IMR-90 (cell line): ENCODE results near the gene SRSF7. TPM values are rescaled to one million over a fixed set of nuclear protein-coding genes. Genes with fewer than 3 reads are reported as not detected.

Source experiments
- ATAC-seq: fragments of 200-7000 bp; cut with Tn5 transposase; 2 replicates; pipeline ENCODE4 v1.9.1; 2020; ENCODE audit warnings: low read depth, mild to moderate bottlenecking, moderate library complexity
- BruUV-seq: library from RNA; stranded (reverse); fragments of 400-500 nt; replicated peaks from 2 replicates; lab custom pipeline; 2021; lab: Mats Ljungman, UMichigan
- CTCF ChIA-PET: fragments of 300-600 bp; formaldehyde crosslinking; extraction: SDS; loops from one replicate; lab custom pipeline; 2021; ENCODE audit warnings: antibody characterized with exemption; lab: Yijun Ruan, JAX
- POLR2A ChIA-PET: fragments of 300-600 bp; sonication (Branson Sonifier 250); formaldehyde crosslinking; loops from one replicate; lab custom pipeline; 2022; ENCODE audit warnings: antibody characterized with exemption; ENCODE audit not compliant: unreplicated experiment; lab: Charles Lee
- DNase-seq: peaks from one replicate; pipeline ENCODE4 v3.0.0; 2013
- H2AFZ ChIP-seq: replicated peaks from 2 replicates; pipeline ENCODE3; 2013; ENCODE audit warnings: low read length, mild to moderate bottlenecking; ENCODE audit not compliant: poor library complexity
- H2AK5ac ChIP-seq: 2 replicates; pipeline ENCODE4 v1.6.1; 2013; ENCODE audit warnings: low read depth, low read length, inconsistent platforms
- H2AK9ac ChIP-seq: replicated peaks from 2 replicates; pipeline ENCODE3; 2013; ENCODE audit warnings: mild to moderate bottlenecking, low read depth, low read length, moderate library complexity; ENCODE audit not compliant: poor library complexity
- H2BK120ac ChIP-seq: 2 replicates; pipeline ENCODE4 v1.6.1; 2013; ENCODE audit warnings: low read depth, low read length, inconsistent platforms
- H2BK15ac ChIP-seq: 3 replicates; pipeline ENCODE4 v1.6.1; 2013; ENCODE audit warnings: low read depth, low read length, inconsistent platforms
- H2BK20ac ChIP-seq: 2 replicates; pipeline ENCODE4 v1.6.1; 2013; ENCODE audit warnings: low read depth, mild to moderate bottlenecking, inconsistent platforms, low read length, moderate library complexity
- H2BK5ac ChIP-seq: 2 replicates; pipeline ENCODE4 v1.6.1; 2013; ENCODE audit warnings: mild to moderate bottlenecking, low read depth, low read length, inconsistent platforms; ENCODE audit not compliant: poor library complexity, severe bottlenecking
- H3K14ac ChIP-seq: replicated peaks from 2 replicates; pipeline ENCODE4 v1.6.1; 2013; ENCODE audit warnings: low read depth, low read length, inconsistent platforms
- H3K18ac ChIP-seq: 2 replicates; pipeline ENCODE4 v1.6.1; 2013; ENCODE audit warnings: low read depth, low read length, control low read depth
- H3K23ac ChIP-seq: 2 replicates; pipeline ENCODE4 v1.6.1; 2013; ENCODE audit warnings: low read depth, low read length, inconsistent platforms
- H3K27ac ChIP-seq: 2 replicates; pipeline ENCODE4 v1.5.1; 2013; ENCODE audit warnings: mild to moderate bottlenecking, control low read depth, low read length; ENCODE audit not compliant: insufficient read depth
- H3K27me3 ChIP-seq: 2 replicates; pipeline ENCODE4 v1.6.1; 2013; ENCODE audit warnings: low read length; ENCODE audit not compliant: control insufficient read depth, insufficient read depth
- H3K36me3 ChIP-seq: 2 replicates; pipeline ENCODE4 v1.6.1; 2013; ENCODE audit warnings: low read length, mixed read lengths; ENCODE audit not compliant: control insufficient read depth, insufficient read depth
- H3K4ac ChIP-seq: 2 replicates; pipeline ENCODE4 v1.6.1; 2013; ENCODE audit warnings: low read depth, low read length, inconsistent platforms
- H3K4me1 ChIP-seq: 2 replicates; pipeline ENCODE4 v1.6.1; 2013; ENCODE audit warnings: low read length, mixed read lengths; ENCODE audit not compliant: control insufficient read depth, insufficient read depth
- H3K4me2 ChIP-seq: 2 replicates; pipeline ENCODE4 v1.6.1; 2013; ENCODE audit warnings: low read depth, mild to moderate bottlenecking, control low read depth, low read length, moderate library complexity
- H3K4me3 ChIP-seq: 2 replicates; pipeline ENCODE4 v1.5.1; 2013; ENCODE audit warnings: low read depth, mild to moderate bottlenecking, control low read depth, low read length, moderate library complexity; ENCODE audit not compliant: insufficient read depth
- H3K56ac ChIP-seq: 2 replicates; pipeline ENCODE4 v1.6.1; 2013; ENCODE audit warnings: low read length, inconsistent platforms; ENCODE audit not compliant: insufficient read depth; ENCODE audit errors: extremely low read depth
- H3K79me1 ChIP-seq, 2 experiments: 2 replicates each; pipeline ENCODE4 v1.6.1; 2013; ENCODE audit warnings: low read length in 2 of 2, inconsistent platforms in 1 of 2, low read depth in 1 of 2
- H3K9ac ChIP-seq: 2 replicates; pipeline ENCODE4 v1.6.1; 2013; ENCODE audit warnings: low read depth, low read length, control low read depth
- H3K9me1 ChIP-seq: 2 replicates; pipeline ENCODE4 v1.6.1; 2013; ENCODE audit warnings: low read length, inconsistent platforms; ENCODE audit not compliant: insufficient read depth
- H3K9me3 ChIP-seq: 2 replicates; pipeline ENCODE4 v1.6.1; 2013; ENCODE audit warnings: low read length; ENCODE audit not compliant: control insufficient read depth, insufficient read depth
- H4K20me1 ChIP-seq: 2 replicates; pipeline ENCODE4 v1.6.1; 2013; ENCODE audit warnings: low read length, inconsistent platforms; ENCODE audit not compliant: insufficient read depth
- H4K5ac ChIP-seq: 2 replicates; pipeline ENCODE4 v1.6.1; 2013; ENCODE audit warnings: mild to moderate bottlenecking, low read depth, low read length, control low read depth
- H4K8ac ChIP-seq, 2 experiments: 2 replicates each; pipeline ENCODE4 v1.6.1; 2013; ENCODE audit warnings: low read depth in 2 of 2, low read length in 2 of 2, control low read depth in 1 of 2, inconsistent platforms in 1 of 2
- H4K91ac ChIP-seq: 2 replicates; pipeline ENCODE4 v1.6.1; 2013; ENCODE audit warnings: low read depth, low read length, inconsistent platforms; ENCODE audit not compliant: insufficient read depth
- BHLHE40 ChIP-seq: fragments of 150-350 bp; IDR thresholded peaks from 2 replicates; pipeline ENCODE4 v1.6.1; 2016; ENCODE audit warnings: mild to moderate bottlenecking, low read depth, low read length
- CEBPB ChIP-seq: IDR thresholded peaks from 2 replicates; pipeline ENCODE4 v1.6.1; 2012; ENCODE audit warnings: low read depth, low read length, improper control_type of control experiment
- CHD1 ChIP-seq: IDR thresholded peaks from 2 replicates; pipeline ENCODE4 v1.6.1; 2012; ENCODE audit warnings: low read depth, low read length, improper control_type of control experiment
- CTCF ChIP-seq: conservative IDR thresholded peaks from 2 replicates; pipeline ENCODE4 v1.5.1; 2012; ENCODE audit warnings: mild to moderate bottlenecking, low read depth, low read length, improper control_type of control experiment
- ELK1 ChIP-seq: fragments of 150-350 bp; IDR thresholded peaks from 2 replicates; pipeline ENCODE4 v1.6.1; 2016; ENCODE audit warnings: low read depth, mild to moderate bottlenecking, low read length, moderate library complexity, borderline replicate concordance
- FOS ChIP-seq: fragments of 150-350 bp; IDR thresholded peaks from 2 replicates; pipeline ENCODE4 v1.6.1; 2016; ENCODE audit warnings: low read depth, low read length
- MAFK ChIP-seq: IDR thresholded peaks from 2 replicates; pipeline ENCODE4 v1.6.1; 2012; ENCODE audit warnings: low read depth, low read length, improper control_type of control experiment
- MAZ ChIP-seq: IDR thresholded peaks from 2 replicates; pipeline ENCODE4 v1.6.1; 2012; ENCODE audit warnings: low read depth, mild to moderate bottlenecking, low read length, improper control_type of control experiment, moderate library complexity, borderline replicate concordance
- MXI1 ChIP-seq: IDR thresholded peaks from 2 replicates; pipeline ENCODE4 v1.6.1; 2012; ENCODE audit warnings: low read depth, mild to moderate bottlenecking, low read length, moderate library complexity, borderline replicate concordance
- NFE2L2 ChIP-seq: fragments of 150-350 bp; IDR thresholded peaks from 2 replicates; pipeline ENCODE4 v1.6.1; 2016; ENCODE audit warnings: low read depth, mild to moderate bottlenecking, low read length
- POLR2A ChIP-seq: IDR thresholded peaks from 2 replicates; pipeline ENCODE4 v1.6.1; 2012; ENCODE audit warnings: mild to moderate bottlenecking, low read depth, low read length
- RAD21 ChIP-seq: IDR thresholded peaks from 2 replicates; pipeline ENCODE4 v1.6.1; 2012; ENCODE audit warnings: low read length, improper control_type of control experiment
- RCOR1 ChIP-seq: IDR thresholded peaks from 2 replicates; pipeline ENCODE4 v1.6.1; 2012; ENCODE audit warnings: mild to moderate bottlenecking, low read length, improper control_type of control experiment; ENCODE audit not compliant: insufficient replicate concordance
- RFX5 ChIP-seq: IDR thresholded peaks from 2 replicates; pipeline ENCODE4 v1.8.0; 2012; ENCODE audit warnings: low read depth, mild to moderate bottlenecking, low read length, moderate library complexity
- SMC3 ChIP-seq: fragments of 150-350 bp; IDR thresholded peaks from 2 replicates; pipeline ENCODE4 v1.6.1; 2016; ENCODE audit warnings: low read depth, mild to moderate bottlenecking, antibody characterized with exemption, low read length, moderate library complexity
- WGBS, 2 experiments: methylation state at CpG; one replicate each; pipeline versions ENCODE4 v1.1.5 to v1.1.7; 2013; ENCODE audit warnings: missing lambda C conversion rate in 2 of 2; ENCODE audit not compliant: insufficient read length in 1 of 2; ENCODE audit errors: extremely low coverage in 2 of 2; 5-methylcytosine and 5-hydroxymethylcytosine counted together
- dilution Hi-C: fragments of 300-500 bp; cut with HindIII; formaldehyde crosslinking; loops from one replicate; pipeline ENCODE4 v1.14.3; 2018; ENCODE audit warnings: low sequenced_read_pairs; ENCODE audit not compliant: unreplicated experiment
- in situ Hi-C: fragments of 300-500 bp; cut with MboI; formaldehyde crosslinking; loops from 3 replicates; pipeline ENCODE4 v1.14.3; 2019; ENCODE audit warnings: low sequenced_read_pairs, inconsistent platforms, mixed read lengths
- intact Hi-C: fragments of 100-400 bp; cut with micrococcal nuclease; formaldehyde crosslinking; loops from 2 replicates; pipeline ENCODE4 v1.10.0; 2022
- polyA plus RNA-seq, 3 experiments: library from polyadenylated mRNA; depleted of rRNA; stranded (reverse); fragments of >200 nt; gene quantifications; 2 replicates each; pipeline ENCODE4 v1.2.3, GENCODE V29; 2012; ENCODE audit warnings: low replicate concordance in 1 of 3
- total RNA-seq: library from RNA; depleted of rRNA; stranded (reverse); fragments of >200 nt; gene quantifications from 2 replicates; pipeline ENCODE4 v1.2.3, GENCODE V29; 2012
- TF ChIP-seq, protein P1 (sequence below): fragments of 150-350 bp; IDR thresholded peaks from 2 replicates; pipeline ENCODE4 v1.6.1; 2017; ENCODE audit warnings: mild to moderate bottlenecking, antibody characterized with exemption, low read length, low read depth

The SRSF7 gene
- total and polyA plus RNA-seq, 2 of the 4 experiments (the other 2 are of a cell fraction): 148 to 191 TPM

GRCh38 chr2:38709567-38710194 is 41.5 kb downstream of the SRSF7 start:
- Histone ChIP-seq H4K5ac (no peak overlapping the region), H2BK5ac (no peak overlapping the region), H2BK15ac (no peak overlapping the region), H3K79me1 (peaks cover 0 to 14% of the 10 kb centered on the region in 2 experiments; a peak in 1 of 4 replicates), H4K20me1 (no peaks in the 10 kb centered on the region), H3K9me3 (no peaks in the 10 kb centered on the region), H3K56ac (no peak overlapping the region), H3K36me3 (no peaks in the 10 kb centered on the region), H3K4me2 (no peak overlapping the region), H4K91ac (no peak overlapping the region), H2AK9ac (no peak overlapping the region), H4K8ac (no peak overlapping the region), H3K9ac (no peak overlapping the region), H3K14ac (no peak overlapping the region), H3K27me3 (no peaks in the 10 kb centered on the region), H3K4me1 (peaks cover 4% of the 10 kb centered on the region), H3K4me3 (no peak overlapping the region), H2AK5ac (no peak overlapping the region), H2BK20ac (no peak overlapping the region), H3K9me1 (peaks cover 8% of the 10 kb centered on the region), H3K18ac (no peak overlapping the region), H3K23ac (no peak overlapping the region), H3K4ac (no peak overlapping the region), H2AFZ (no peak overlapping the region), H2BK120ac (no peak overlapping the region), H3K27ac (no peak overlapping the region)
- in situ Hi-C loops: no loop called here
- intact Hi-C loops: no loop called here
- CTCF ChIA-PET: no interaction called here
- dilution Hi-C loops: no loop called here
- DNase-seq (no peak), ATAC-seq (no peak)
- no TSS peak for BruUV-seq
- POLR2A ChIA-PET: no interaction called here
- WGBS, 2 experiments: 71% methylated on average over 1 of the region's 5 CpGs; no CpG with 5 or more reads in 1 of the 2 experiments
- no peak for TF ChIP-seq CHD1
- no peak for TF ChIP-seq SMC3
- no peak for TF ChIP-seq POLR2A
- TF ChIP-seq CTCF: no peak
- no peak for TF ChIP-seq BHLHE40
- no peak for TF ChIP-seq MAZ
- no peak for TF ChIP-seq ELK1
- TF ChIP-seq NFE2L2: no peak
- TF ChIP-seq MXI1: no peak
- no peak for TF ChIP-seq MAFK
- TF ChIP-seq RCOR1: no peak
- TF ChIP-seq RAD21: no peak
- no peak for TF ChIP-seq FOS
- TF ChIP-seq CEBPB: no peak
- TF ChIP-seq, protein P1, sequence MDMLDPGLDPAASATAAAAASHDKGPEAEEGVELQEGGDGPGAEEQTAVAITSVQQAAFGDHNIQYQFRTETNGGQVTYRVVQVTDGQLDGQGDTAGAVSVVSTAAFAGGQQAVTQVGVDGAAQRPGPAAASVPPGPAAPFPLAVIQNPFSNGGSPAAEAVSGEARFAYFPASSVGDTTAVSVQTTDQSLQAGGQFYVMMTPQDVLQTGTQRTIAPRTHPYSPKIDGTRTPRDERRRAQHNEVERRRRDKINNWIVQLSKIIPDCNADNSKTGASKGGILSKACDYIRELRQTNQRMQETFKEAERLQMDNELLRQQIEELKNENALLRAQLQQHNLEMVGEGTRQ: no peak
- no peak for TF ChIP-seq RFX5
